Keratinocyte (primary cell): ENCODE measurements around the gene APOBEC4. TPM values are rescaled to one million over a fixed set of nuclear protein-coding genes. Genes with fewer than 3 reads are reported as not detected.

ENCODE experiments used
- DNase-seq: peaks from one replicate; pipeline ENCODE4 v3.0.0-alpha.2; 2011; ENCODE audit warnings: low read depth, missing footprints, low spot score
- FAIRE-seq: peaks from 2 replicates; lab custom pipeline; 2011; peaks lifted over from hg19 to GRCh38; lab: Jason Lieb, UNC
- H2AFZ ChIP-seq: 2 replicates; pipeline ENCODE4 v1.6.0; 2012; ENCODE audit warnings: low read length, control low read depth, inconsistent platforms; ENCODE audit not compliant: control insufficient read depth
- H3K27ac ChIP-seq: 2 replicates; pipeline ENCODE4 v1.5.1; 2011; ENCODE audit warnings: low read length; ENCODE audit not compliant: control insufficient read depth, insufficient read depth
- H3K27me3 ChIP-seq: 3 replicates; pipeline ENCODE4 v1.6.0; 2011; ENCODE audit warnings: low read length; ENCODE audit not compliant: control insufficient read depth, insufficient read depth; ENCODE audit errors: extremely low read depth
- H3K36me3 ChIP-seq, 2 experiments: 2 replicates in 1 of 2; 3 replicates in 1 of 2; pipeline ENCODE4 v1.5.1; 2011; ENCODE audit warnings: low read length in 2 of 2, mild to moderate bottlenecking in 1 of 2; ENCODE audit not compliant: control insufficient read depth in 2 of 2, insufficient read depth in 2 of 2; ENCODE audit errors: extremely low read depth in 1 of 2
- H3K4me1 ChIP-seq: 3 replicates; pipeline ENCODE4 v1.5.1; 2011; ENCODE audit warnings: low read length; ENCODE audit not compliant: control insufficient read depth, insufficient read depth; ENCODE audit errors: extremely low read depth
- H3K4me2 ChIP-seq: 3 replicates; pipeline ENCODE4 v1.6.0; 2011; ENCODE audit warnings: low read depth, low read length; ENCODE audit not compliant: control insufficient read depth, insufficient read depth; ENCODE audit errors: extremely low read depth
- H3K4me3 ChIP-seq, 3 experiments: fragments of 200-600 bp in 1 of 3; sonication (generic) in 1 of 3; 2 replicates in 2 of 3; 3 replicates in 1 of 3; pipeline ENCODE4 v1.5.1; 2011 to 2016; ENCODE audit warnings: low read length in 3 of 3, mild to moderate bottlenecking in 3 of 3, control low read depth in 2 of 3, inconsistent platforms in 1 of 3, low read depth in 1 of 3, mixed read lengths in 1 of 3, mixed run types in 1 of 3, moderate library complexity in 1 of 3; ENCODE audit not compliant: control insufficient read depth in 2 of 3, insufficient read depth in 2 of 3; ENCODE audit errors: extremely low read depth in 1 of 3
- H3K79me2 ChIP-seq: 2 replicates; pipeline ENCODE4 v1.6.0; 2012; ENCODE audit warnings: low read length; ENCODE audit not compliant: control insufficient read depth, insufficient read depth
- H3K9ac ChIP-seq: 3 replicates; pipeline ENCODE4 v1.6.0; 2011; ENCODE audit warnings: low read length; ENCODE audit not compliant: control insufficient read depth, insufficient read depth; ENCODE audit errors: extremely low read depth
- H3K9me1 ChIP-seq: 3 replicates; pipeline ENCODE4 v1.6.0; 2011; ENCODE audit warnings: low read length; ENCODE audit not compliant: control insufficient read depth, insufficient read depth; ENCODE audit errors: extremely low read depth
- H3K9me3 ChIP-seq: 2 replicates; pipeline ENCODE4 v1.5.1; 2012; ENCODE audit warnings: low read depth, low read length; ENCODE audit not compliant: control insufficient read depth
- H4K20me1 ChIP-seq: 3 replicates; pipeline ENCODE4 v1.6.0; 2011; ENCODE audit warnings: low read length; ENCODE audit not compliant: control insufficient read depth, insufficient read depth; ENCODE audit errors: extremely low read depth
- CTCF ChIP-seq, 3 experiments: IDR thresholded peaks in 1 of 3; conservative IDR thresholded peaks in 1 of 3; optimal IDR thresholded peaks in 1 of 3; 2 replicates in 2 of 3; 3 replicates in 1 of 3; pipeline versions ENCODE3 to v1.5.1; 2011; ENCODE audit warnings: low read length in 3 of 3, mild to moderate bottlenecking in 3 of 3, moderate library complexity in 2 of 3, control low read depth in 1 of 3, inconsistent platforms in 1 of 3; ENCODE audit not compliant: insufficient read depth in 2 of 3; ENCODE audit errors: extremely low read depth in 1 of 3
- EZH2 ChIP-seq: IDR thresholded peaks from one replicate; pipeline ENCODE4 v1.6.1; 2012; ENCODE audit warnings: inconsistent platforms, mild to moderate bottlenecking, low read length, moderate library complexity
- dilution Hi-C: fragments of 300-500 bp; cut with MboI; formaldehyde crosslinking; loops from one replicate; pipeline ENCODE4 v1.7.0; 2020; ENCODE audit warnings: low sequenced_read_pairs; ENCODE audit not compliant: extremely low pct_ligation_motif_present
- polyA plus RNA-seq, 5 experiments: library from polyadenylated mRNA; depleted of rRNA in 3 of 5; stranded (reverse) in 3 of 5; stranded (forward) in 1 of 5; unstranded in 1 of 5; fragments of >200 nt; gene quantifications; 1 replicate in 1 of 5; 2 replicates in 3 of 5; 3 replicates in 1 of 5; pipeline versions ENCODE4 v1.2.1 to v1.2.3, GENCODE V29; 2011 to 2012; ENCODE audit warnings: missing spikeins in 2 of 5, low read depth in 1 of 5, low replicate concordance in 1 of 5

APOBEC4 gene
- polyA plus RNA-seq, 1 donor (not counting 4 experiments of a cell fraction or from before 2014, with no cell fraction given), result not detected

GRCh38 chr1:183656355-183656754 lies 3.2 kb upstream of the APOBEC4 start:
- no peak for FAIRE-seq
- no peak for DNase-seq
- no peak overlapping the region for H3K9ac ChIP-seq
- dilution Hi-C loops, result no loop called here
- H4K20me1 ChIP-seq, result no peaks in the 10 kb centered on the region
- no peak overlapping the region for H2AFZ ChIP-seq
- TF ChIP-seq CTCF (optimal IDR thresholded peaks at IDR 0.05 in 1 of 3, IDR thresholded peaks at IDR 0.05 in 1 of 3, conservative IDR thresholded peaks at IDR 0.05 in 1 of 3; ENCODE audit: extremely low read depth in 1 of 3, insufficient read depth in 2 of 3, low read length in 3 of 3) (no peak), EZH2 (no peak)
- H3K4me2 ChIP-seq, result no peak overlapping the region
- H3K79me2 ChIP-seq, result no peaks in the 10 kb centered on the region
- H3K9me3 ChIP-seq, result no peaks in the 10 kb centered on the region
- H3K36me3 ChIP-seq, result no peaks in the 10 kb centered on the region
- no peak overlapping the region for H3K4me3 ChIP-seq
- no peak overlapping the region for H3K27ac ChIP-seq
- no peaks in the 10 kb centered on the region for H3K4me1 ChIP-seq
- H3K27me3 ChIP-seq, result no peaks in the 10 kb centered on the region
- no peaks in the 10 kb centered on the region for H3K9me1 ChIP-seq

GRCh38 chr1:183655562-183656075 lies 2.5 kb upstream of the APOBEC4 start:
- peak; percentile 76 to 84 (median 80) for TF ChIP-seq CTCF (optimal IDR thresholded peaks at IDR 0.05 in 1 of 3, IDR thresholded peaks at IDR 0.05 in 1 of 3, conservative IDR thresholded peaks at IDR 0.05 in 1 of 3; ENCODE audit: extremely low read depth in 1 of 3, insufficient read depth in 2 of 3, low read length in 3 of 3)
- TF ChIP-seq EZH2, result no peak
- H3K36me3 ChIP-seq, result no peaks in the 10 kb centered on the region
- H4K20me1 ChIP-seq, result no peaks in the 10 kb centered on the region
- FAIRE-seq (peak; percentile 85), DNase-seq (no peak)
- no peaks in the 10 kb centered on the region for H3K79me2 ChIP-seq
- dilution Hi-C loops, result no loop called here
- no peaks in the 10 kb centered on the region for H3K4me1 ChIP-seq
- H3K4me2 ChIP-seq, result no peak overlapping the region
- no peak overlapping the region for H3K27ac ChIP-seq
- no peaks in the 10 kb centered on the region for H3K9me3 ChIP-seq
- H3K4me3 ChIP-seq, result no peak overlapping the region
- no peaks in the 10 kb centered on the region for H3K9me1 ChIP-seq
- no peak overlapping the region for H3K9ac ChIP-seq
- peak overlapping the region; percentile 62 for H2AFZ ChIP-seq
- no peaks in the 10 kb centered on the region for H3K27me3 ChIP-seq
